ENCODE measurements around the gene C1orf52. TPM values are rescaled to one million over a fixed set of nuclear protein-coding genes. Genes with fewer than 3 reads are reported as not detected.

C1orf52 gene
- total and polyA plus RNA-seq, 9 of the 15 experiments (the other 6 are each of a cell fraction or from before 2014, with no cell fraction given): 17.0 to 38.5 (median 33.0) TPM

- DNase-seq (ENCODE audit: extremely low read depth in 1 of 4, low spot score in 3 of 4) (no peak), ATAC-seq (no peak), FAIRE-seq (no peak)
- WGBS (ENCODE audit: insufficient coverage, low coverage, missing lambda C conversion rate): 19% methylated on average over 4 of the region's 4 CpGs
- Histone ChIP-seq H3K9me1 (ENCODE audit: control insufficient read depth, insufficient read depth, low read length) (no peaks in the 10 kb centered on the region), H2AFZ (ENCODE audit: low read depth, low read length) (no peak overlapping the region), H3K36me3 (ENCODE audit: control insufficient read depth, insufficient read depth, low read length) (no peaks in the 10 kb centered on the region), H3K79me2 (ENCODE audit: control insufficient read depth, insufficient read depth, low read length) (no peaks in the 10 kb centered on the region), H3K27ac (ENCODE audit: extremely low read depth, low read depth, low read length) (no peak overlapping the region), H3K9ac (ENCODE audit: insufficient read depth in 1 of 2, low read depth in 2 of 2, low read length in 2 of 2) (no peak overlapping the region), H3K27me3 (ENCODE audit: control insufficient read depth in 2 of 2, insufficient read depth in 2 of 2, low read length in 2 of 2) (peaks cover 0 to 10% of the 10 kb centered on the region in 2 experiments; a peak in 4 of 5 replicates), H3K4me2 (ENCODE audit: insufficient read depth, low read length) (no peak overlapping the region), H4K20me1 (replicated peaks; ENCODE audit: control insufficient read depth, insufficient read depth, low read length) (no peaks in the 10 kb centered on the region), H3K4me3 (no peak overlapping the region), H3K9me3 (replicated peaks; ENCODE audit: control insufficient read depth, insufficient read depth, low read depth, low read length) (no peaks in the 10 kb centered on the region), H3K4me1 (replicated peaks in 1 of 2; ENCODE audit: control insufficient read depth in 2 of 2, insufficient read depth in 2 of 2, low read length in 2 of 2) (no peaks in the 10 kb centered on the region)
- TF ChIP-seq ZNF586 (CRISPR knock-in tag; conservative IDR thresholded peaks at IDR 0.05) (no peak), ZSCAN32 (CRISPR knock-in tag; IDR thresholded peaks at IDR 0.05) (no peak), CEBPG (CRISPR knock-in tag; IDR thresholded peaks at IDR 0.05) (no peak), CEBPG (tag; conservative IDR thresholded peaks at IDR 0.05 in 1 of 2, IDR thresholded peaks at IDR 0.05 in 1 of 2) (peak; percentile 54 to 64; a peak in 1 of 4 replicates), ZNF778 (CRISPR knock-in tag; IDR thresholded peaks at IDR 0.05) (no peak), ELF4 (CRISPR knock-in tag; IDR thresholded peaks at IDR 0.05) (no peak), BHLHE40 (IDR thresholded peaks at IDR 0.05; ENCODE audit: low read length) (no peak), ELF1 (tag; IDR thresholded peaks at IDR 0.05) (no peak), FOSL1 (tag; conservative IDR thresholded peaks at IDR 0.05) (peak; percentile 73)
- TF ChIP-seq, protein P1, sequence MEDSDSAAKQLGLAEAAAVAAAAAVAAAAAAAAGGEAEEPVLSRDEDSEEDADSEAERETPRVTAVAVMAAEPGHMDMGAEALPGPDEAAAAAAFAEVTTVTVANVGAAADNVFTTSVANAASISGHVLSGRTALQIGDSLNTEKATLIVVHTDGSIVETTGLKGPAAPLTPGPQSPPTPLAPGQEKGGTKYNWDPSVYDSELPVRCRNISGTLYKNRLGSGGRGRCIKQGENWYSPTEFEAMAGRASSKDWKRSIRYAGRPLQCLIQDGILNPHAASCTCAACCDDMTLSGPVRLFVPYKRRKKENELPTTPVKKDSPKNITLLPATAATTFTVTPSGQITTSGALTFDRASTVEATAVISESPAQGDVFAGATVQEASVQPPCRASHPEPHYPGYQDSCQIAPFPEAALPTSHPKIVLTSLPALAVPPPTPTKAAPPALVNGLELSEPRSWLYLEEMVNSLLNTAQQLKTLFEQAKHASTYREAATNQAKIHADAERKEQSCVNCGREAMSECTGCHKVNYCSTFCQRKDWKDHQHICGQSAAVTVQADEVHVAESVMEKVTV (CRISPR knock-in tag; IDR thresholded peaks at IDR 0.05): no peak
- intact Hi-C loops (cut with micrococcal nuclease) (no loop called here), in situ Hi-C loops (cut with MboI) (no loop called here)
- POLR2A ChIA-PET: interaction anchor here (0.7 kb wide), 1 partner anchor 312 kb away, joined by 4 read pairs; no protein-coding TSS in a partner anchor
- no TSS peak for BruUV-seq (replicated peaks)
- CTCF ChIA-PET (ENCODE audit: low intra/inter-chr PET ratio): interaction anchor here (1.1 kb wide), 1 partner anchor 14 kb away, joined by 3 read pairs; no protein-coding TSS in a partner anchor
Observed at GRCh38 chr1:85289848-85290335, 30.4 kb upstream of the C1orf52 start.
